Testis (tissue), 3 donors: ENCODE results near the gene SHROOM3. TPM values are rescaled to one million over a fixed set of nuclear protein-coding genes. Genes with fewer than 3 reads are reported as not detected.

Experiments used
- DNase-seq: peaks from one replicate; pipeline ENCODE4 v3.0.0-alpha.2; 2019
- H3K27ac ChIP-seq, 2 donors: fragments of 200-600 bp; sonication (generic); one replicate each; pipeline ENCODE4 v1.5.1; 2019
- H3K27me3 ChIP-seq: fragments of 200-600 bp; sonication (generic); one replicate; pipeline ENCODE4 v1.5.1; 2019
- H3K36me3 ChIP-seq: fragments of 200-600 bp; sonication (generic); one replicate; pipeline ENCODE4 v1.5.1; 2017; ENCODE audit warnings: low read depth; ENCODE audit errors: missing control alignments
- H3K4me1 ChIP-seq: fragments of 200-600 bp; sonication (generic); one replicate; pipeline ENCODE4 v1.5.1; 2019
- H3K4me3 ChIP-seq, 2 donors: fragments of 200-600 bp; sonication (generic); one replicate each; pipeline ENCODE4 v1.5.1; 2017 to 2019
- H3K9me3 ChIP-seq: fragments of 200-600 bp; sonication (generic); one replicate; pipeline ENCODE4 v1.5.1; 2017
- CTCF ChIP-seq, 3 experiments: fragments of 450-650 bp in 2 of 3; fragments of 200-600 bp in 1 of 3; sonication (generic) in 1 of 3; IDR thresholded peaks; one replicate each; pipeline ENCODE4 v1.5.1; 2016 to 2019; ENCODE audit warnings: antibody characterized with exemption in 3 of 3, mild to moderate bottlenecking in 2 of 3, moderate library complexity in 1 of 3
- POLR2A ChIP-seq: fragments of 450-650 bp; IDR thresholded peaks from one replicate; pipeline ENCODE4 v1.6.1; 2017; ENCODE audit warnings: antibody characterized with exemption, mild to moderate bottlenecking, moderate library complexity
- WGBS, 2 donors: methylation state at CpG; one replicate each; pipeline ENCODE4 v1.1.5; 2018; 5-methylcytosine and 5-hydroxymethylcytosine counted together
- intact Hi-C: fragments of 100-400 bp; cut with DNase I; formaldehyde crosslinking; loops from one replicate; pipeline ENCODE4 v1.15.1; 2023; ENCODE audit warnings: low total_unique reads
- polyA plus RNA-seq: library from polyadenylated mRNA; stranded (reverse); fragments of 350-450 nt; fragmentation: Illumina TruSeq; extraction: RNeasy Lipid Tissue Mini Kit (QIAGEN cat#74804); gene quantifications from one replicate; pipeline ENCODE4 v1.2.3, GENCODE V29; 2014; ENCODE audit warnings: low read depth, low replicate concordance; ENCODE audit not compliant: insufficient read depth
- total RNA-seq, 2 donors: library from RNA; depleted of rRNA; stranded (reverse); fragments of >200 nt; gene quantifications; one replicate each; pipeline ENCODE4 v1.2.3, GENCODE V29; 2016

SHROOM3 gene
- total and polyA plus RNA-seq, 3 donors from 2014 or later: 3.9 to 7.2 (median 6.4) TPM

DNA sequence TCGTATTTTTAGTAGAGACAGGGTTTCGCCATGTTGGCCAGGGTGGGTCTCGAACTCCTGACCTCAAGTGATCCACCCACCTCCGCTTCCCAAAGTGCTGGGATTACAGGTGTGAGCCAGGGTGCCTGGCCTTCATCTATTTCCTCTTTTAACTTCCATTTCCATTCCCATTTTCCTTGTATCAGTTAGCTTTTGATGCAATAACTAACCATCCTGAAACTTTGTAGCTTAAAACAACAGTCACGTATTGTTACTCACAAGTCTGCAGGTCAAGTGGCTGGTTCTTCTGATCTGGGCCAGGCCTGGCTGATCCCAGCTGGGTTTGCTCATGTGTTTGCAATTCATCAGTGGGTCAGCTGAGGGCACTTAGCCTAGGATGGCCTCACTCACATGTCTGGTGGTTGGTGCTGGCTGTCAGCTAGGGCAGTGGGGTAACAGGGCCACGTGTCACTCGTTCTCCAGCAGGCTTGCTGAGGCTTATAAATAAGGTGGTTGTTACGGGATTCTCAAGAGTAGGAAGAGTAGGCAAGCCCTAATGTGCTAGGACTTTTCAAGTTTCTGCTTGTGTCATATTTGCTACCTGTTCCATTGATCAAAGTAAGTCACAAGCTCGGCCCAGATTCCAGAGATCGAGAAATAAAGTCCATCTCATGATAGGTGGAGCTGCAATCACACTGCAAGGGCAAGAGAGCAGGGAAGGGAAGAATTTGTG, 374.7 kb downstream of the SHROOM3 start:
- Histone ChIP-seq H3K27me3 (no peaks in the 10 kb centered on the region), H3K36me3 (no peaks in the 10 kb centered on the region), H3K9me3 (no peaks in the 10 kb centered on the region), H3K27ac (no peak overlapping the region), H3K4me1 (no peaks in the 10 kb centered on the region), H3K4me3 (no peak overlapping the region)
- intact Hi-C loops: no loop called here
- no peak for TF ChIP-seq POLR2A
- no peak for TF ChIP-seq CTCF (IDR thresholded peaks at IDR 0.05)
- DNase-seq: no peak
- WGBS, 2 donors: 84 to 87% methylated on average over 10 of the region's 10 CpGs

GRCh38 chr4:76811604-76812412, 376.8 kb downstream of the SHROOM3 start:
- intact Hi-C loops: no loop called here
- DNase-seq: no peak
- Histone ChIP-seq H3K4me3 (no peak overlapping the region), H3K4me1 (no peaks in the 10 kb centered on the region), H3K9me3 (no peaks in the 10 kb centered on the region), H3K27me3 (no peaks in the 10 kb centered on the region), H3K27ac (no peak overlapping the region), H3K36me3 (no peaks in the 10 kb centered on the region)
- TF ChIP-seq POLR2A: no peak
- TF ChIP-seq CTCF (IDR thresholded peaks at IDR 0.05): no peak
- 25 to 29% methylated on average over 12 of the region's 12 CpGs for WGBS, 2 donors

DNA sequence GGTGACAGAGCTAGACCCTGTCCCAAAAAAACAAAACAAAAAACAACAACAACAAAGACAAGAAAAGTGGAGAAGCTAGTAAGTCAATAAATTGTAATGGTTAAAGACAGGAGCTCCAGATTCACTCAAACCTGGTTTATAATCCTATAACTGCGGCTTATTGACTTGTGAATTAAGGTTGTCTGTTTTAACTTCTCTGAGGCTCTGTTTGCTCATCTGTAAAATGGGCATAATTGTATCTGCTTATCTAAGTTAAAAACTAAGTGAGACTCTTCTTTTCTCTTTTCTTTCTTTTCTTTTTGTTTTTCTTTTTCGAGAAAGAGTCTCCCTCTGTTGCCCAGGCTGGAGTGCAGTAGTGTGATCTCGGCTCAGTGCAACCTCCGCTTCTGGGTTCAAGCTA, 378.0 kb downstream of the SHROOM3 start:
- no peak for TF ChIP-seq CTCF (IDR thresholded peaks at IDR 0.05)
- no peak for TF ChIP-seq POLR2A
- H3K27ac ChIP-seq: no peak overlapping the region
- H3K4me1 ChIP-seq: no peaks in the 10 kb centered on the region
- H3K9me3 ChIP-seq: no peaks in the 10 kb centered on the region
- no peaks in the 10 kb centered on the region for H3K36me3 ChIP-seq
- no peak for DNase-seq
- H3K27me3 ChIP-seq: no peaks in the 10 kb centered on the region
- WGBS, 2 donors: 94 to 97% methylated on average over 4 of the region's 4 CpGs
- intact Hi-C loops: no loop called here
- no peak overlapping the region for H3K4me3 ChIP-seq

- H3K27me3 ChIP-seq: no peaks in the 10 kb centered on the region
- TF ChIP-seq POLR2A (no peak), CTCF (IDR thresholded peaks at IDR 0.05) (no peak)
- WGBS, 2 donors: 42 to 56% methylated on average over 1 of the region's 1 CpG
- DNase-seq: no peak
- intact Hi-C loops: no loop called here
- H3K27ac ChIP-seq: no peak overlapping the region
- no peak overlapping the region for H3K4me3 ChIP-seq
- H3K36me3 ChIP-seq: no peaks in the 10 kb centered on the region
- H3K4me1 ChIP-seq: no peaks in the 10 kb centered on the region
- no peaks in the 10 kb centered on the region for H3K9me3 ChIP-seq
These were observed 386.6 kb downstream of the SHROOM3 start for GRCh38 chr4:76821641-76822040.
